ENCODE measurements around the gene GRSF1.

- TF ChIP-seq CTCF (IDR thresholded peaks at IDR 0.05) (peak in 1 of 3 experiments; percentile 18), POLR2A (IDR thresholded peaks at IDR 0.05; ENCODE audit: low read depth) (no peak), EP300 (IDR thresholded peaks at IDR 0.05) (no peak)
Observed at GRCh38 chr4:70839589-70840093, at the start of gene GRSF1.

All from esophagus muscularis mucosa (tissue), 4 donors.